ENCODE results near the gene SPACA9.

GRCh38 chr9:132857031-132857430, 21.7 kb upstream of the SPACA9 start:
- TF ChIP-seq CTCF (conservative IDR thresholded peaks at IDR 0.05) (no peak), ZFX (IDR thresholded peaks at IDR 0.05) (no peak)

Data from C4-2B (cell line).